BLaER1 treated with 17β-estradiol and CSF1 and Interleukin-3, amounts not matched to agents 10 nM and 100 nM (cell line): ENCODE data around the gene RUFY2.

Experiments used
- H3K27ac ChIP-seq, 11 experiments: shearing (Covaris generic); formaldehyde crosslinking; 2 replicates each; pipeline ENCODE4 v1.8.1; 2022
- H3K27me3 ChIP-seq, 11 experiments: shearing (Covaris generic); formaldehyde crosslinking; 2 replicates each; pipeline ENCODE4 v1.8.1; 2022
- H3K36me3 ChIP-seq, 11 experiments: shearing (Covaris generic); formaldehyde crosslinking; 2 replicates each; pipeline ENCODE4 v1.8.1; 2022
- H3K4me1 ChIP-seq, 10 experiments: shearing (Covaris generic); formaldehyde crosslinking; 2 replicates each; pipeline ENCODE4 v1.8.1; 2022
- H3K4me2 ChIP-seq, 11 experiments: shearing (Covaris generic); formaldehyde crosslinking; 2 replicates each; pipeline ENCODE4 v1.8.1; 2022
- H3K4me3 ChIP-seq, 10 experiments: shearing (Covaris generic); formaldehyde crosslinking; 2 replicates each; pipeline ENCODE4 v1.8.1; 2022
- H3K9ac ChIP-seq, 11 experiments: shearing (Covaris generic); formaldehyde crosslinking; 2 replicates each; pipeline ENCODE4 v1.8.1; 2022
- H3K9me3 ChIP-seq, 11 experiments: shearing (Covaris generic); formaldehyde crosslinking; replicated peaks in 1 of 11; 2 replicates each; pipeline ENCODE4 v1.8.1; 2022
- H4K20me1 ChIP-seq, 11 experiments: shearing (Covaris generic); formaldehyde crosslinking; 2 replicates each; pipeline ENCODE4 v1.8.1; 2022
- Cebpa-rat ChIP-seq, 11 experiments: shearing (Covaris generic); IDR thresholded peaks; 2 replicates each; pipeline ENCODE4 v1.8.1; 2022

RUFY2 gene

GRCh38 chr10:68296843-68297663 lies 110.0 kb downstream of the RUFY2 start:
- Histone ChIP-seq H3K9ac (peak overlapping the region in 1 of 11 experiments; percentile 31; a peak in 1 of 22 replicates), H4K20me1 (no peaks in the 10 kb centered on the region), H3K4me3 (no peak overlapping the region), H3K27ac (0 out of 22 replicates have a peak overlapping the region, but pooled peaks of 1 of the 11 experiments have one; percentile 13), H3K27me3 (no peaks in the 10 kb centered on the region), H3K36me3 (peaks cover 0 to 5% (median 0%) of the 10 kb centered on the region in 11 experiments; a peak in 1 of 22 replicates), H3K4me2 (no peak overlapping the region), H3K9me3 (no peaks in the 10 kb centered on the region), H3K4me1 (peaks cover 0 to 20% (median 0%) of the 10 kb centered on the region in 10 experiments; a peak in 8 of 20 replicates)
- no peak for TF ChIP-seq Cebpa-rat (IDR thresholded peaks at IDR 0.05)
